Karpas-422 (cell line): ENCODE data around the gene WNT9B. TPM values are rescaled to one million over a fixed set of nuclear protein-coding genes. Genes with fewer than 3 reads are reported as not detected.

Experiments
- DNase-seq: peaks from one replicate; pipeline ENCODE4 v3.0.0-alpha.2; 2015
- H2AFZ ChIP-seq: fragments of 200-600 bp; sonication (generic); 2 replicates; pipeline ENCODE4 v1.6.1; 2014; ENCODE audit warnings: antibody characterized with exemption, low read length, mixed read lengths
- H3K27ac ChIP-seq: fragments of 200-600 bp; sonication (generic); 2 replicates; pipeline ENCODE4 v1.5.1; 2014; ENCODE audit warnings: mild to moderate bottlenecking, low read length, moderate library complexity
- H3K27me3 ChIP-seq: fragments of 200-600 bp; sonication (generic); 2 replicates; pipeline ENCODE4 v1.6.1; 2014; ENCODE audit warnings: low read length, mixed read lengths
- H3K36me3 ChIP-seq: fragments of 200-600 bp; sonication (generic); 2 replicates; pipeline ENCODE4 v1.6.1; 2014; ENCODE audit warnings: low read length, mixed read lengths; ENCODE audit not compliant: insufficient read depth
- H3K4me1 ChIP-seq: fragments of 200-600 bp; sonication (generic); 2 replicates; pipeline ENCODE4 v1.6.1; 2014; ENCODE audit warnings: mild to moderate bottlenecking, low read length, mixed read lengths
- H3K4me2 ChIP-seq: fragments of 200-600 bp; sonication (generic); 2 replicates; pipeline ENCODE4 v1.6.1; 2014; ENCODE audit warnings: low read length, low read depth, mild to moderate bottlenecking; ENCODE audit not compliant: poor library complexity, severe bottlenecking
- H3K4me3 ChIP-seq: fragments of 200-600 bp; sonication (generic); 2 replicates; pipeline ENCODE4 v1.5.1; 2014; ENCODE audit warnings: mild to moderate bottlenecking, antibody characterized with exemption, low read length, mixed read lengths
- H3K79me2 ChIP-seq: fragments of 200-600 bp; sonication (generic); 2 replicates; pipeline ENCODE4 v1.6.1; 2014; ENCODE audit warnings: mild to moderate bottlenecking, low read length, mixed read lengths
- H3K9ac ChIP-seq: fragments of 200-600 bp; sonication (generic); 2 replicates; pipeline ENCODE4 v1.6.0; 2014; ENCODE audit warnings: low read length
- H3K9me2 ChIP-seq: fragments of 200-600 bp; sonication (generic), shearing (Covaris generic); replicated peaks from 2 replicates; pipeline ENCODE4 v1.6.0; 2014; ENCODE audit warnings: mild to moderate bottlenecking, low read length, moderate library complexity; ENCODE audit not compliant: insufficient read depth
- H3K9me3 ChIP-seq: fragments of 300-700, 200-600 bp; sonication (generic); 2 replicates; pipeline ENCODE4 v1.6.1; 2014; ENCODE audit warnings: low read length, mixed read lengths
- H4K20me1 ChIP-seq: fragments of 200-600 bp; sonication (generic); 2 replicates; pipeline ENCODE4 v1.6.1; 2014; ENCODE audit warnings: mild to moderate bottlenecking, antibody characterized with exemption, low read length, low read depth; ENCODE audit not compliant: insufficient read depth
- total RNA-seq: library from RNA; depleted of rRNA; stranded (reverse); fragments of >200 nt; shearing (Covaris generic); gene quantifications from 2 replicates; pipeline ENCODE4 v1.2.3, GENCODE V29; 2014; ENCODE audit warnings: low replicate concordance

Gene WNT9B
- total RNA-seq, 1 experiment from 2014 or later = not detected

- Histone ChIP-seq H3K36me3 (no peaks in the 10 kb centered on the region), H3K79me2 (no peaks in the 10 kb centered on the region), H3K27ac (no peak overlapping the region), H4K20me1 (no peaks in the 10 kb centered on the region), H2AFZ (no peak overlapping the region), H3K4me2 (no peak overlapping the region), H3K27me3 (no peaks in the 10 kb centered on the region), H3K9me2 (no peaks in the 10 kb centered on the region), H3K9me3 (no peaks in the 10 kb centered on the region), H3K4me3 (no peak overlapping the region), H3K4me1 (no peaks in the 10 kb centered on the region; the same call in 1 of the 2 replicates), H3K9ac (no peak overlapping the region)
- no peak for DNase-seq
These were observed 19.6 kb upstream of the WNT9B start for GRCh38 chr17:46831573-46832330.

- H3K9ac ChIP-seq = no peak overlapping the region
- no peak overlapping the region for H3K4me2 ChIP-seq
- H2AFZ ChIP-seq = no peak overlapping the region
These were observed 19.0 kb upstream of the WNT9B start for GRCh38 chr17:46832331-46832821.

GRCh38 chr17:46832945-46833839 is 18.2 kb upstream of the WNT9B start:
- no peak overlapping the region for H3K4me3 ChIP-seq
- no peaks in the 10 kb centered on the region; the same call in 1 of the 2 replicates for H3K4me1 ChIP-seq
- no peaks in the 10 kb centered on the region for H3K36me3 ChIP-seq
- no peak for DNase-seq
- no peaks in the 10 kb centered on the region for H3K9me2 ChIP-seq
- H3K27me3 ChIP-seq = no peaks in the 10 kb centered on the region
- no peaks in the 10 kb centered on the region for H4K20me1 ChIP-seq
- H3K9me3 ChIP-seq = no peaks in the 10 kb centered on the region
- no peak overlapping the region for H2AFZ ChIP-seq
- H3K27ac ChIP-seq = no peak overlapping the region
- H3K9ac ChIP-seq = no peak overlapping the region
- H3K4me2 ChIP-seq = no peak overlapping the region
- no peaks in the 10 kb centered on the region for H3K79me2 ChIP-seq

More at GRCh38 chr17:46832331-46832821, 19.0 kb upstream of the WNT9B start:
- H3K4me3 ChIP-seq = no peak overlapping the region
- no peak overlapping the region for H3K27ac ChIP-seq
- H3K27me3 ChIP-seq = no peaks in the 10 kb centered on the region
- H3K36me3 ChIP-seq = no peaks in the 10 kb centered on the region
- no peaks in the 10 kb centered on the region for H3K79me2 ChIP-seq
- H3K9me3 ChIP-seq = no peaks in the 10 kb centered on the region
- no peak for DNase-seq
- no peaks in the 10 kb centered on the region; the same call in 1 of the 2 replicates for H3K4me1 ChIP-seq
- no peaks in the 10 kb centered on the region for H3K9me2 ChIP-seq
- no peaks in the 10 kb centered on the region for H4K20me1 ChIP-seq

GRCh38 chr17:46833840-46834208 is 17.6 kb upstream of the WNT9B start:
- Histone ChIP-seq H2AFZ (no peak overlapping the region), H4K20me1 (no peaks in the 10 kb centered on the region), H3K9me3 (no peaks in the 10 kb centered on the region), H3K4me3 (no peak overlapping the region), H3K9ac (no peak overlapping the region), H3K9me2 (no peaks in the 10 kb centered on the region), H3K27ac (no peak overlapping the region), H3K4me1 (no peaks in the 10 kb centered on the region; the same call in 1 of the 2 replicates), H3K36me3 (no peaks in the 10 kb centered on the region), H3K4me2 (no peak overlapping the region), H3K79me2 (no peaks in the 10 kb centered on the region), H3K27me3 (no peaks in the 10 kb centered on the region)
- DNase-seq = no peak

GRCh38 chr17:46834846-46835245 is 16.5 kb upstream of the WNT9B start:
- no peak for DNase-seq
- no peaks in the 10 kb centered on the region for H3K27me3 ChIP-seq
- H3K4me3 ChIP-seq = no peak overlapping the region
- H2AFZ ChIP-seq = no peak overlapping the region
- H3K9ac ChIP-seq = no peak overlapping the region
- no peaks in the 10 kb centered on the region for H3K79me2 ChIP-seq
- no peaks in the 10 kb centered on the region for H3K9me2 ChIP-seq
- H3K4me2 ChIP-seq = no peak overlapping the region
- H3K27ac ChIP-seq = no peak overlapping the region
- H3K36me3 ChIP-seq = no peaks in the 10 kb centered on the region
- no peaks in the 10 kb centered on the region for H3K9me3 ChIP-seq
- H4K20me1 ChIP-seq = no peaks in the 10 kb centered on the region
- H3K4me1 ChIP-seq = no peaks in the 10 kb centered on the region; the same call in 1 of the 2 replicates

GRCh38 chr17:46836500-46836899 is 14.9 kb upstream of the WNT9B start:
- Histone ChIP-seq H3K9me2 (no peaks in the 10 kb centered on the region), H3K36me3 (no peaks in the 10 kb centered on the region), H2AFZ (no peak overlapping the region), H3K4me1 (no peaks in the 10 kb centered on the region), H3K79me2 (no peaks in the 10 kb centered on the region), H4K20me1 (no peaks in the 10 kb centered on the region), H3K27me3 (no peaks in the 10 kb centered on the region), H3K27ac (no peak overlapping the region), H3K4me2 (no peak overlapping the region), H3K4me3 (no peak overlapping the region), H3K9ac (no peak overlapping the region), H3K9me3 (no peaks in the 10 kb centered on the region)
- no peak for DNase-seq

- Histone ChIP-seq H2AFZ (no peak overlapping the region), H3K4me2 (no peak overlapping the region), H3K27ac (no peak overlapping the region), H3K9me2 (no peaks in the 10 kb centered on the region), H3K4me1 (no peaks in the 10 kb centered on the region), H3K9me3 (0 out of 2 replicates have a peak, but pooled peaks cover under 1% of the 10 kb centered on the region), H3K9ac (no peak overlapping the region), H3K36me3 (no peaks in the 10 kb centered on the region), H4K20me1 (no peaks in the 10 kb centered on the region), H3K4me3 (no peak overlapping the region), H3K79me2 (no peaks in the 10 kb centered on the region), H3K27me3 (no peaks in the 10 kb centered on the region)
- DNase-seq = no peak
These were observed 13.9 kb upstream of the WNT9B start for GRCh38 chr17:46837521-46837920.

- H3K4me3 ChIP-seq = no peak overlapping the region
- 0 out of 2 replicates have a peak, but pooled peaks cover 9% of the 10 kb centered on the region for H3K9me3 ChIP-seq
- H3K79me2 ChIP-seq = no peaks in the 10 kb centered on the region
- no peaks in the 10 kb centered on the region for H4K20me1 ChIP-seq
- DNase-seq = no peak
- no peak overlapping the region for H3K27ac ChIP-seq
- H3K4me2 ChIP-seq = no peak overlapping the region
- H3K36me3 ChIP-seq = no peaks in the 10 kb centered on the region
- H3K4me1 ChIP-seq = no peaks in the 10 kb centered on the region
- no peak overlapping the region for H3K9ac ChIP-seq
- H2AFZ ChIP-seq = no peak overlapping the region
- no peaks in the 10 kb centered on the region for H3K9me2 ChIP-seq
- H3K27me3 ChIP-seq = no peaks in the 10 kb centered on the region
These were observed 12.2 kb upstream of the WNT9B start for GRCh38 chr17:46839211-46839610.
